HepG2 (cell line): Measurements from ENCODE around the gene TLK2. TPM values are rescaled to one million over a fixed set of nuclear protein-coding genes. Genes with fewer than 3 reads are reported as not detected.

ENCODE experiments used
- CBX5 ChIP-seq: sonication (generic); formaldehyde crosslinking; IDR thresholded peaks from 2 replicates; pipeline ENCODE4 v1.4.0; 2020; ENCODE audit warnings: missing genetic modification reagents, borderline replicate concordance
- CEBPB ChIP-seq: IDR thresholded peaks from 2 replicates; pipeline ENCODE4 v1.6.1; 2011; ENCODE audit warnings: low read depth, low read length, improper control_type of control experiment, borderline replicate concordance
- CEBPZ ChIP-seq: IDR thresholded peaks from 2 replicates; pipeline ENCODE4 v1.6.1; 2012; ENCODE audit warnings: low read length, improper control_type of control experiment
- DRAP1 ChIP-seq: IDR thresholded peaks from 2 replicates; pipeline ENCODE4 v1.6.1; 2016; ENCODE audit warnings: missing genetic modification reagents, missing compliant biosample characterization
- GLMP ChIP-seq: sonication (generic); formaldehyde crosslinking; IDR thresholded peaks from 2 replicates; pipeline ENCODE4 v1.9.0; 2021; ENCODE audit warnings: missing genetic modification reagents, mild to moderate bottlenecking, borderline replicate concordance
- HES4 ChIP-seq: sonication (generic); formaldehyde crosslinking; IDR thresholded peaks from 2 replicates; pipeline ENCODE4 v1.9.0; 2021; ENCODE audit warnings: mild to moderate bottlenecking, missing genetic modification reagents, borderline replicate concordance
- HIC2 ChIP-seq: sonication (generic); formaldehyde crosslinking; IDR thresholded peaks from 2 replicates; pipeline ENCODE4 v1.9.0; 2022; ENCODE audit warnings: low read depth, missing genetic modification reagents
- HOXD1 ChIP-seq: sonication (generic); formaldehyde crosslinking; IDR thresholded peaks from 2 replicates; pipeline ENCODE4 v1.5.0; 2020; ENCODE audit warnings: missing genetic modification reagents
- TP53 ChIP-seq: sonication (generic); formaldehyde crosslinking; conservative IDR thresholded peaks from 2 replicates; pipeline ENCODE4 v1.4.0; 2020; ENCODE audit warnings: missing genetic modification reagents
- ZNF138 ChIP-seq: sonication (generic); formaldehyde crosslinking; IDR thresholded peaks from 2 replicates; pipeline ENCODE4 v1.5.0; 2020; ENCODE audit warnings: mild to moderate bottlenecking, low read depth, missing genetic modification reagents
- ZNF180 ChIP-seq: sonication (generic); formaldehyde crosslinking; IDR thresholded peaks from 2 replicates; pipeline ENCODE4 v1.4.0; 2020; ENCODE audit warnings: low read depth, missing genetic modification reagents, borderline replicate concordance
- ZNF264 ChIP-seq: sonication (generic); formaldehyde crosslinking; IDR thresholded peaks from 2 replicates; pipeline ENCODE4 v1.4.0; 2020; ENCODE audit warnings: missing genetic modification reagents
- ZNF33A ChIP-seq: sonication (generic); formaldehyde crosslinking; IDR thresholded peaks from 2 replicates; pipeline ENCODE4 v1.5.1; 2020; ENCODE audit warnings: missing genetic modification reagents, mild to moderate bottlenecking, moderate library complexity, borderline replicate concordance
- ZNF460 ChIP-seq: sonication (generic); formaldehyde crosslinking; IDR thresholded peaks from 2 replicates; pipeline ENCODE4 v1.5.1; 2020; ENCODE audit warnings: missing genetic modification reagents, mild to moderate bottlenecking, borderline replicate concordance
- ZNF710 ChIP-seq: sonication (generic); formaldehyde crosslinking; IDR thresholded peaks from 2 replicates; pipeline ENCODE4 v1.5.0; 2020; ENCODE audit warnings: mild to moderate bottlenecking, missing genetic modification reagents, borderline replicate concordance
- ZNF720 ChIP-seq: sonication (generic); formaldehyde crosslinking; IDR thresholded peaks from 2 replicates; pipeline ENCODE4 v1.4.0; 2020; ENCODE audit warnings: missing genetic modification reagents
- ZNF773 ChIP-seq: sonication (generic); formaldehyde crosslinking; IDR thresholded peaks from 2 replicates; pipeline ENCODE4 v1.4.0; 2020; ENCODE audit warnings: missing genetic modification reagents, borderline replicate concordance
- ZSCAN25 ChIP-seq: sonication (generic); formaldehyde crosslinking; IDR thresholded peaks from 2 replicates; pipeline ENCODE4 v1.8.0; 2022; ENCODE audit warnings: mild to moderate bottlenecking, missing genetic modification reagents
- ZZZ3 ChIP-seq: sonication (generic); formaldehyde crosslinking; IDR thresholded peaks from 2 replicates; pipeline ENCODE4 v1.4.0; 2020; ENCODE audit warnings: missing genetic modification reagents, mild to moderate bottlenecking, borderline replicate concordance
- polyA plus RNA-seq, 8 experiments: library from polyadenylated mRNA; depleted of rRNA in 3 of 8; stranded (reverse) in 7 of 8; unstranded in 1 of 8; fragments of >200 nt; fragmentation: Illumina TruSeq in 4 of 8; extraction: Trizol in 4 of 8; gene quantifications; 2 replicates each; pipeline versions ENCODE4 v1.2.1 to v1.2.3, GENCODE V29; 2011 to 2016; ENCODE audit warnings: low read depth in 4 of 8, missing spikeins in 1 of 8, mixed read lengths in 1 of 8; ENCODE audit not compliant: insufficient read depth in 1 of 8
- total RNA-seq, 5 experiments: library from RNA; depleted of rRNA; stranded (reverse); fragments of >200 nt; fragmentation: Illumina TruSeq; extraction: Trizol; gene quantifications; 2 replicates each; pipeline ENCODE4 v1.2.3, GENCODE V29; 2016; ENCODE audit warnings: low read depth in 1 of 5

Gene TLK2
- total and polyA plus RNA-seq, 2 of the 13 experiments (the other 11 are each of a cell fraction or from before 2014, with no cell fraction given), result 58.7 to 60.8 TPM

- TF ChIP-seq GLMP (CRISPR knock-in tag) (no peak), ZSCAN25 (CRISPR knock-in tag) (peak; percentile 96), CEBPZ (no peak), HIC2 (no peak), CEBPB (no peak), CBX5 (CRISPR knock-in tag) (no peak), ZNF773 (CRISPR knock-in tag) (no peak), ZNF720 (no peak), ZNF33A (no peak), ZNF138 (CRISPR knock-in tag) (no peak; the same call in 1 of the 2 replicates), TP53 (no peak), ZNF264 (peak; percentile 65; the same call in 1 of the 2 replicates), HES4 (CRISPR knock-in tag) (no peak), ZZZ3 (0 out of 2 replicates have a peak, but pooled peaks have one; percentile 20), ZNF180 (no peak), DRAP1 (CRISPR knock-in tag) (peak; percentile 39), HOXD1 (CRISPR knock-in tag) (0 out of 2 replicates have a peak, but pooled peaks have one; percentile 45), ZNF710 (CRISPR knock-in tag) (peak; percentile 76), ZNF460 (CRISPR knock-in tag) (no peak)
Observed at GRCh38 chr17:62616993-62617893, 138.6 kb downstream of the TLK2 start (continued).
